NT2/D1 (cell line): Measurements from ENCODE around the gene FAM13A.

ENCODE experiments used
- DNase-seq: peaks from one replicate; pipeline ENCODE4 v3.0.0-alpha.2; 2011; ENCODE audit warnings: low read depth, low spot score
- H3K27me3 ChIP-seq: 2 replicates; pipeline ENCODE4 v1.6.0; 2011; ENCODE audit warnings: mild to moderate bottlenecking; ENCODE audit not compliant: insufficient read length, insufficient read depth
- H3K36me3 ChIP-seq: 2 replicates; pipeline ENCODE4 v1.6.1; 2011; ENCODE audit warnings: mild to moderate bottlenecking, low read length, mixed read lengths; ENCODE audit not compliant: insufficient read depth, insufficient read length
- H3K4me1 ChIP-seq: 2 replicates; pipeline ENCODE4 v1.5.1; 2011; ENCODE audit not compliant: insufficient read depth, insufficient read length
- H3K4me3 ChIP-seq: 2 replicates; pipeline ENCODE4 v1.5.1; 2011; ENCODE audit warnings: low read depth; ENCODE audit not compliant: insufficient read length
- H3K9ac ChIP-seq: 2 replicates; pipeline ENCODE4 v1.6.0; 2011; ENCODE audit warnings: low read depth; ENCODE audit not compliant: insufficient read length
- H3K9me3 ChIP-seq: 2 replicates; pipeline ENCODE4 v1.5.1; 2011; ENCODE audit warnings: mild to moderate bottlenecking, low read length; ENCODE audit not compliant: insufficient read depth
- SUZ12 ChIP-seq: IDR thresholded peaks from 2 replicates; pipeline ENCODE4 v1.6.1; 2011; ENCODE audit not compliant: insufficient read length, insufficient read depth; ENCODE audit errors: extremely low read depth
- YY1 ChIP-seq: IDR thresholded peaks from 2 replicates; pipeline ENCODE4 v1.6.1; 2011; ENCODE audit not compliant: insufficient read length, insufficient read depth
- ZNF274 ChIP-seq: IDR thresholded peaks from 2 replicates; pipeline ENCODE4 v1.6.1; 2011; ENCODE audit warnings: mild to moderate bottlenecking, low read depth, low read length

FAM13A gene

GRCh38 chr4:88705805-88706492, 351.0 kb downstream of the FAM13A start:
- H3K9ac ChIP-seq: no peak overlapping the region
- H3K36me3 ChIP-seq: no peaks in the 10 kb centered on the region
- no peak for DNase-seq
- no peaks in the 10 kb centered on the region for H3K27me3 ChIP-seq
- H3K4me3 ChIP-seq: no peak overlapping the region
- TF ChIP-seq SUZ12 (no peak), YY1 (no peak), ZNF274 (no peak)
- no peaks in the 10 kb centered on the region for H3K9me3 ChIP-seq
- no peaks in the 10 kb centered on the region for H3K4me1 ChIP-seq

GRCh38 chr4:88705223-88705622, 351.8 kb downstream of the FAM13A start:
- Histone ChIP-seq H3K36me3 (no peaks in the 10 kb centered on the region), H3K4me3 (no peak overlapping the region), H3K4me1 (no peaks in the 10 kb centered on the region), H3K27me3 (no peaks in the 10 kb centered on the region), H3K9me3 (no peaks in the 10 kb centered on the region), H3K9ac (no peak overlapping the region)
- TF ChIP-seq YY1 (no peak), SUZ12 (no peak), ZNF274 (no peak)
- DNase-seq: no peak

- no peaks in the 10 kb centered on the region for H3K36me3 ChIP-seq
- no peak for DNase-seq
- TF ChIP-seq YY1 (no peak), SUZ12 (no peak), ZNF274 (no peak)
Observed at GRCh38 chr4:88702782-88703181, 354.2 kb downstream of the FAM13A start.

GRCh38 chr4:88698519-88698918, 358.5 kb downstream of the FAM13A start:
- Histone ChIP-seq H3K4me1 (no peaks in the 10 kb centered on the region), H3K36me3 (no peaks in the 10 kb centered on the region), H3K9ac (no peak overlapping the region), H3K27me3 (peaks cover 21% of the 10 kb centered on the region), H3K9me3 (no peaks in the 10 kb centered on the region), H3K4me3 (no peak overlapping the region)
- DNase-seq: no peak
- no peak for TF ChIP-seq YY1
- TF ChIP-seq ZNF274: no peak
- no peak for TF ChIP-seq SUZ12

More at GRCh38 chr4:88702782-88703181, 354.2 kb downstream of the FAM13A start:
- peaks cover 5% of the 10 kb centered on the region for H3K27me3 ChIP-seq
- no peaks in the 10 kb centered on the region for H3K4me1 ChIP-seq
- H3K9me3 ChIP-seq: no peaks in the 10 kb centered on the region
- H3K9ac ChIP-seq: no peak overlapping the region
- no peak overlapping the region for H3K4me3 ChIP-seq

GRCh38 chr4:88697588-88698329, 359.2 kb downstream of the FAM13A start, which contains the start of gene NAP1L5:
Gene NAP1L5, minus strand, starts transcription at chr4:88697829. Its CDS starts 75 bp downstream, at chr4:88697754.
- Histone ChIP-seq H3K4me1 (no peaks in the 10 kb centered on the region), H3K4me3 (peak within 1 kb of the TSS; percentile 77), H3K27me3 (peaks cover 21% of the 10 kb centered on the region), H3K36me3 (no peaks in the 10 kb centered on the region), H3K9me3 (no peaks in the 10 kb centered on the region), H3K9ac (peak within 1 kb of the TSS; percentile 75)
- no peak for TF ChIP-seq ZNF274
- no peak for TF ChIP-seq SUZ12
- TF ChIP-seq YY1: no peak
- peak; percentile 38 for DNase-seq

GRCh38 chr4:88697141-88697540, 359.8 kb downstream of the FAM13A start:
- H3K9me3 ChIP-seq: no peaks in the 10 kb centered on the region
- no peak for DNase-seq
- peaks cover 21% of the 10 kb centered on the region for H3K27me3 ChIP-seq
- no peaks in the 10 kb centered on the region for H3K36me3 ChIP-seq
- no peak for TF ChIP-seq ZNF274
- H3K4me1 ChIP-seq: no peaks in the 10 kb centered on the region
- H3K9ac ChIP-seq: peak overlapping the region; percentile 75
- peak overlapping the region; percentile 77 for H3K4me3 ChIP-seq

- H3K27me3 ChIP-seq: peaks cover 21% of the 10 kb centered on the region
- no peaks in the 10 kb centered on the region for H3K4me1 ChIP-seq
- H3K4me3 ChIP-seq: no peak overlapping the region
- no peak for DNase-seq
- H3K9ac ChIP-seq: no peak overlapping the region
- no peaks in the 10 kb centered on the region for H3K9me3 ChIP-seq
- no peaks in the 10 kb centered on the region for H3K36me3 ChIP-seq
- TF ChIP-seq YY1 (no peak), ZNF274 (no peak), SUZ12 (no peak)
Observed at GRCh38 chr4:88696630-88697029, 360.4 kb downstream of the FAM13A start.
